ENCODE results near the gene RASAL1.

The RASAL1 gene

GRCh38 chr12:113056631-113057488 is 78.7 kb downstream of the RASAL1 start, which contains the start of gene DTX1:
DTX1 (plus strand) TSS chr12:113056730; CDS start chr12:113058193, 1,463 bp downstream.
- DNase-seq = no peak

DNA sequence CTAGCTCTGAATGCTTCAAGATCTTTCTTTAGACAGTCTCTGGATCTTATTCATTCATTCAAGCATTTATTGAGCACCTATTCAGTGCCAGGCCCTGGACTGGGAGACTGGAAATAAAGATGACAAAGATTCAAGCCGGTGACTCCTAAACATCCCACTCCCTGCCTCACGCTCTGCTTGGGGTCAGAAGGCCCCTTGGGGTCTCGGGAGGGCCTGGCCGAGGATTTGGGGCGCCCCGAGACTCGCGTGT is 79.3 kb downstream of the RASAL1 start:
- DNase-seq = no peak

DNA sequence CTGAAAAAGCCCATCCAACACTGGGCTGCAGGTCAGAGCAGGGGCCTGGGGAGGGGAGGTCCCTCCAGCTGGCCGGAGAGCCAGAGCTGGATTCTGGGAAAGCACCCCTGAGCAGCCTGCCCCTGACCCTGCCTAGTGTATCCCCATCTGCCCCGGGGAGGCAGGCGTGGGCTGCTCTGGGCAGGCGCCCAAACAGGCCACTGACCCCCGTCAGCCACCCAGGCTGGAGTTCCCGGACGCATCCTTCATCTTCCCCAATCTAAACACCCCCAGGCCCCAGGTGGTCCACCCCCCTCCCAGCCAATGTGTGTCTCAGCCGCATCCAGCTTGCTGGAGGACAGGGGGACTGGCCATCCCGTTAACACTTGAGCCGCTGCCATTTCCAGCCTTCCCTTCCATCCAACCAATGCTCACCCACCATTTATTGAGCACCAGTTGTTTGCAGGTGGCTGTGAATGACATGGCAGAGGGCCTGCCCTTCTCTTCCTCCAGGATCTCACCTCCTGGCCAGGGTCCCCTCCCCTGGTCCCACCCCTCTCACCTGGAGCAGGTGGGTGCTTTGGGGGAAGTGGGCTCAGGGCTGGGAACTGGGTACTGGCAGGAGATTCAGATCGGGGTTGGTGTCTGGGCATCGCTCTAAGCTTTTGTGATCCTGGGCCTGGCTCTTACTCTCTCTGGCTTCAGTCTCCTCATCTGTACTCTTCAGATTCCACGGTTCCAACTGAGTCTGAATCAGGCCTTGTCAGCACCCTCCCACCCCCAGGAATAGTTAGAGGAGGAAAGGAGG is 79.8 kb downstream of the RASAL1 start:
- DNase-seq = no peak

DNA sequence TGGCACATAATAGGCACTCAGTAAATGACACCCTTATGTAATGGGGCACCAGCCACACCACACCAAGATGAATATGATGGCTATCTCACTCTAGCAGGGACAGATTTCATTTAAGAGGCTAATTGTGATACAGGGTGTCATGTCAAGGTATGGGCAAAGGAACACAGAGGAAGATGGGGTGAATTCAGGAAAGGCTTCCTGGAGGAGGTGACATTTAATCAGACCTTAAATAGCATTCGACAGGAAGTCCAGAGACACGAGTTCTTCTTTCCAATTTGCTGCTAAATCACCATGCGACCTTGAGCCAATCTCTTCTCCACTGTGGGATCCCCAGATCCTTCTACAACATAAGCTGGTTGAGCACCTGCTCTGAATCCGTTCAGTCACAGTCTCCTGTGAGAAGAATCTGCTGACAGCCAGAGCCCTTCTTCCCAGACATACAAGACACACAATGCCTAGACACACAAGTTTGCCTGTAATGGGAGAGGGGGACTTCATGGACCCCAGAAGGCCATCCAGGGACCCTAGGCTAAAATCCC is 80.5 kb downstream of the RASAL1 start:
- DNase-seq = no peak

DNA sequence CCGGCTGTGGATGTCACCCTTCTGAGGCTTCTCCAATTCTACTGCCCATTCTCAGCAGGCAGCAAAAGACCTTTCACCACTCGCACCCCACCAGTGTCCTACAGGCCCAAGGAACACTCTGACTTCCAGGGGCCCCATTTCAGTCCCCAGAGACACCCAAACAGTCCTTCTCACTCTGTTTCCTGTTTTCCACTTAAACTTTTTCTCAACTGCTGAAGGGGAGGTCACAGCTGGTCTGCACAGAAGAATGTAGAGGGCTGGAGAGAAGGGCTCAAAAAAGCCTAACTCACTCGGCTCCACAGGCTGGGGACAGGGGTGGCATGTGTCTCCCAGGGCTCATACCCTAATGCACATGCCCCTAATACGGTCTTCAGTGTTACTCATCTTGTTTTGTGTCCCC is 83.2 kb downstream of the RASAL1 start:
- DNase-seq = no peak

DNA sequence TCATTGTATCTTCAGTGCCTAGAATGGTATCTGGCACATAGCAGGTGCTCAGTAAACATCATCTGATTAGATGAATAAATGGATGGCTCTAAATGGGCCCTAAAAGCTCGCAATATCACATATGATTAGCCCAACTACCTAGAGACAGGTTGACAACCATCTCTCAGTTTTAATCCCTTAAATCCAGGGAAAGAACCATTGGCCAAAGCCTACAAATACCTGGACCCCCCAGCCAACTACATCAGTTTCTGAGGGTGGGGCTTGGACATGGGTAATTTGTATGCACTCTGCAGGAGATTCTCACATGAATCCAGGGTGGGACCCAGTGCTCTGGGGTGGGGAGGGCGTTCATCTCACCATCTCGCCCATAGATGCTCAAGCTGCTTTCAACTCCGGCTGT is 83.8 kb downstream of the RASAL1 start:
- DNase-seq = no peak

DNA sequence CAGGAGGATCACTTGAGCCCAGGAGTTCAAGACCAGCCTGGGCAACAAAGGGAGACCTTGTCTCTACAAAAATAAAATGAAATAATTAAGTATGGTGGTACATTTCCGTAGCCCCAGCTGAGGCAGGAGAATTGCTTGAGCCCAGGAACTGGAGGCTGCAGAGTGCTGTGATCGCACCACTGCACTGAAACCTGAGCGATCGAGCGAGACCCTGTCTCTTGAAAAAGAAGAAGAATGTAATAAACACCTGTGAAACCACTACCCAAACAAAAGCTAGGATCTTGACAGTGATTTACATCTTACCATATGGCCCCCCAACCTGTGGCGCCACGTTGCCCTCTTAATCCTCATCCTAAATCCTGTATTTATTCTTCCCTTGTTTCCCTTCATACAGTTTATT is 84.8 kb downstream of the RASAL1 start:
- no peak for DNase-seq

- DNase-seq = no peak
These were observed 85.4 kb downstream of the RASAL1 start for GRCh38 chr12:113049976-113050742.

Measured in NCI-H2227 treated with DMSO at 0.1 percent for 48 hours (cell line).